Activated gamma-delta T cell treated with Interleukin-2 at 50 U/mL for 16 hours (primary cell): ENCODE data around the gene NMUR2.

Experiments used
- DNase-seq: peaks from one replicate; pipeline ENCODE4 v3.0.0-alpha.2; 2020

The NMUR2 gene

DNA sequence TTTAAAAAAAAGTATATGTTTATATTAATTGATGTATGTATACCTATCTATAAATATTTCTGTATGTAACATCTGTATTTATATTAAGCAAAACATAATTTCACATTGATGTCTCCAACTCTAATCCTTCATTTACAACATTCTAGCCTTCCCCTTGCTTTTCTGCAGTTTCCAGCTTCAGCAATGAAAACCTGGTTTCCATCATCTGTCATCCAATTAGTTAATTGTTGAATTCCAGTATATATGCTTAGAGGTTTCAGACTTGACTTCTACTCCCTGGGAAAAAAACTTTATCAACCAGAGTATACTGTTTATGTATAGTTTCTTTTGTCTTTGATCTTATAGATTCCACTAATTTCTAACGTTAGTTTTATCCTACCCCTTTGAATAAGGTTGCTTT, 38.4 kb downstream of the NMUR2 start:
- DNase-seq, result no peak

DNA sequence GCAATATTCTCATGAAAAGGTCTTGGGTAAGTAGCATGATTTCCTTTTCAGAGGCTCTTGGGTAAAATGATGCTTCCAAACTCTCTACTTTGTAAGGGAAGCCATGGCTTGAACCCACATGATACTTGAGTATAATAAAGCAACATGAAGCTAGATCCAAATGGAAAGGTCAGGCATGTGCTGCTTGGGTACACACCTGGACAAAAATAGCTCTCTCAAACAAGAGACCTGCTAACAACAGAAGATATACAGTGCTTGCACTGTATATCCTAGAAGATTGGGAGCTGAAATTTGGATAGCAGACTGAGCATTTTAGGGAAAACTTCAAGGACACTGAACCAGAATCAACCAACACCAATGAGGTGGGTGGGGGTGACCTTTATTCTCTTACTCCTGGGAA, 40.2 kb downstream of the NMUR2 start:
- no peak for DNase-seq

DNA sequence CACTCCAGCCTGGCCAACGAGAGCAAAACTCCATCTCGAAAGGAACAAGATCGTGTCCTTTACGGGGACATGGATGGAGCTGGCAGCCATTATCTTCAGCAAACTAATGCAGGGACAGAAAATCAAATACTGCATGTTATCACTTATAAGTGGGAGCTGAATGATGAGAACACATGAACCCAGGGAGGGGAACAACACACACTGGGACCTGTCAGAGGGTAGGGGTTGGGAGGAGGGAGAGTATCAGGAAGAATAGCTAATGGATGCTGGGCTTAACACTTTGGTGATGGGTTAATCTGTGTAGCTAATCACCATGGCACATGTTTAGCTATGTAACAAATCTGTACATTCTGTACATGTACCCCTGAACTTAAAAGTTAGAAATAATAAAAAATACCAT, 40.9 kb downstream of the NMUR2 start:
- no peak for DNase-seq

DNA sequence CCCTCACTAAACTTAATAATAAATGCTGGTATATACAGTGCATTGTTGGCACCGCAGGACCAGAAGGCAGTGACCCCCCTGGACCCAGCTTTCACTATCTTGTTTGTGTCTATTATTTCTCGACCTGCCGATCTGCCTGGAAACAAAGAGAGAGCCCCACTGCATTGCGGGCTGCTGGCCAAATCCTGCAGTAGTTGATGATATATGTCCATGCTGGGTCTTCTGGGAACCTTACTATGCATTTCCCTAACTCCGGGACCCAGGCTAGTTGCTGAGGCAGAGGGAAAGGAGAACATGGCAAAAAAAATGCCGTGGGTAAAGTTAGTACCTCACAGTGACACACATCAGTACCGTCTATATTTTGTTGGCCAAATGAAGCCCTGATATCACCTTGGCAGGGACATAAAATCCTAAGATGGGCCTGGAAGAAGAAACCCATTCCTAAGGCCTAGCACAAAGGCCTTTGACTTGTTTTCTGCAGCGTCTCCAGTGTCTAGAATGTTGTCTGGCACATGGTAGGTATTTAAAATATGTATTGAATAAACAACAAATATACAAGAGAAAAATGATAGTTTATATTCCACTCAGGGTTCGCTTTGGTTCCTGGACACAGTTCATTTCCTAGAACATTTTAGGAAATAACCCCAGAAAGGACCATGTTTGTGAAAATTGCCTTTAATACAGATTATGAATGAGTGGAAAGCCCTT, 46.1 kb downstream of the NMUR2 start:
- DNase-seq, result no peak

DNA sequence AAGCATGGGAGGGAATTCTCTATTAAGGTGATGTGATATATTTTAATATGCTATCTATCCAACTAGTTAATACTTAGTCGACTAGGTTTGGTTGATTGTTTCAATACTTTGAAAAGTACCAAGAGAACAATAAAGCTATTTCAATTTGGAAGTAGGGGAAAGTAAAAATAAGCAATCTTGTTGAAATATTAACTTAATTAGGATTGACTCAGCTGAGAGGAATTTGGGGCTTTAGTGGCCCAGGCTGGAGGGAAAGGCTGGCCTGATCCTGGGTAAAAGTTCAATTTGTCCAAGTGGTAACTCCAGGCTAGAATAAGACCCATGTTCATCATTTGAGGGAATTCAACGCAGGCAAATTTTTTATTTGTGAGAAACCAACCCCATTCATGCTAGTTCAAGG, 48.6 kb downstream of the NMUR2 start:
- no peak for DNase-seq

DNA sequence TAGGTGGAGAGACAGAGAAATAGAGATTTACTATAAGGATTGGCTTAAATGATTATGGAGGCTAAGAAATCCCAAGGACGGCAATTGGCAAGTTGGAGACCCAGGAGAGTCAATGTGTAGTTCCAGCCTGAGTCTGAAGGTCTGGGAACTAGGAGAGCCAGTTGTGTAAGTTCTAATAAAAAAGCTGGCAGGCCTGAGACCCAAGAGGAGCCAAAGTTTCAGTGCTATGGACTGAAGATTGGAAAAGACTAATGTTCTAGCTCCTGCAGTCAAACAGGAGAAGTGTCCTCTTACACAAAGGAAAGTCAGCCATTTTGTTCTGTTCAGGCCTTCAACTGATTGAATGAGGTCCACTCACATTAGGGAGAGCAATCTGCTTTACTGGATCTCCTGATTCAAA, 50.0 kb downstream of the NMUR2 start:
- DNase-seq, result no peak

DNA sequence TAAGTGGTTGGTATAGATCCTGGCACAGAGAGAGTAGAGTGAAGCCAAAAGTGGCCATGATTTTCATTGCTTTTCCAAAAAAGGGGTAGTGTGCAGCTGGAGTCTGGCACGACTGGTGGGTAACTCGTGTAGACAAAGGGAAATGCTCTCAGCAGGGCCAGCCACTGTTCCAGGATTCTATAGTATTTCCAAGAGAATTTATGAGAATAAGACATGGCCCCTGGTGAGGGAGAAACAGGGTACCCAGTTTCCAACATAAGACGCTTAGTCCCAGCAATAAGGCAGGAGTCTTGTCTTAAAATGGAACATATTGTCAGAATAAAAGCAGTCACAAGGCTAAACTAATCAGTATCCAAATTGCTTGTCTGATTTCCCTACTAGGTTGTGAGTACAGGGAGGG, 52.1 kb downstream of the NMUR2 start:
- DNase-seq, result no peak

DNA sequence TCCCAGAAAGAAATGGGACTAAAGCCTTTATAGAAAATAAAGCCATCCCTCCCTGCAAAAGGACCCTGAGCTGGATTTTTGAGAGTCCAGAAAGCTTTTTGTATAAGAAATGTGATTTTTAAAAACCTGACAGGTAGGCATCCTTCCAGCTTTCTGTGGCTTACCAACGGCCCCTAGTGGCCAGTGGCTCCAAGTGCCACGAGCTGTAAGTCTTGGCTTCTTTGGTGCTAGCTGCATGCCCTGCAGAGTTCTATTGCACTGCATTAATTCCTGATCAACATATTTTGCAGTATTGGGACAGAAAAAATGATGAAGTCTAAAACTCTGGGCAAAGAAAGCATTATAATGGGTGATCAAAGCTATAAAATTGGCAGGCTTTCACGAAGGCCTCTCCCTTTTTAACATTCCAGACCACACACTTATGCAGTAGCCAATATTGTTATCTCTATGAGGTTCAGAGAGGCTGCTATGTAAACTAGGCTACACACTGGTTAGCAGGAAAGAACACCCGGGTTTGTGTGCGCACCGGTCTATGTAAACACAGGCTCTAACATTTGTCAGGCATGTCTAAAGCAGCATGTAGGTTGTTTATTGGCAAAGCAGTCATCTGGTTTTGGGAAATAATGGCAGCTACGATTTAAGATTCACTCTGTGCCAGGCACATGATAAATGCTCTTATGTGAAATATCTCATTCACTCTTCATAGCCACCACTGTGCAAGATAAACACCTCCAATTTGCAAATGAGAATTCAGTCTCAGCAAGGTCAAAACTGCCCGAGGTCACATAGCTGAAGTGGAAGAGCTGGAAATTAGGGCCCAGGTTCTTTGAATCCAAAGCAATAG, 55.2 kb downstream of the NMUR2 start:
- DNase-seq, result no peak
